ENCODE results near the gene HEMK1.

Gene HEMK1

GRCh38 chr3:50612970-50613846 is 43.9 kb downstream of the HEMK1 start:
- DNase-seq (ENCODE audit: low spot score) (no peak), FAIRE-seq (no peak)

GRCh38 chr3:50615190-50615589 is 45.9 kb downstream of the HEMK1 start:
- FAIRE-seq (no peak), DNase-seq (ENCODE audit: low spot score) (no peak)

DNA sequence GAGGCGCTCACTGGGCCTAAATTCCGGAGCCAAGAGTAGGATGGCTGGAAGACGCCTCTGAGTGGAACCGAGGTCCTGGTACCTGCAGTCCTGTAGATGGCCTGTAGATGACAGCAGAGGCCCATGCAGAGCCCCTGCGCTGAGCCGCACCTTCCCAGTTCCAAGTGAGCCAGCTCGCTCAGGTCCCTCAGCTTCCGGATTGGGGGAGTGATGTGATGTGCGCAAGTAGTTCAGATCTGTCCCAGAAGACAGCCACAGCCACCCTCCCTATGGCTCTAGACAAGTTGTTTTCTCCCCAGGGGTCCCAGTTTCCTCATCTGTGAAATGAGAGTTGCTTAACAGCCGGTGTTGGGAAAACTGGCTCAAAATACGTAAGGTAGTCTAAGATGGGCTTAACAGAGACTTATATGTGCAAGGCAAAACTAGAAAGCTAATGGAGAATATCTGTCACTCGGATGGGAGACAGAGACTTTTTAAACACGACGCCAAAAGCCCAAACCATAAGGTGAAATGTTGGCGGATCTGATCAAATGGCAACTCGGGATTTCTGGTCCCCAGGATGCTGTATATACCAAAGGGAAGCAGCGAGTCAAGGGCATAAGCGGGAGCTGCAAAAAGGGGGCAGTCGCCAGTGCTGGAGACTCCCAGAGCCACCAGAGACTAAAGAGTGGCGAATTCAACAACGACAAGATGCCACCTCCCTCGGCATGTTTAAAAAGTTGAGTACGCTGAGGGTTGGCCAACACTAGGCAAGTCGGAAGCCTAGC is 46.9 kb downstream of the HEMK1 start:
- DNase-seq (ENCODE audit: low spot score) (peak; percentile 92), FAIRE-seq (peak; percentile 44)

DNA sequence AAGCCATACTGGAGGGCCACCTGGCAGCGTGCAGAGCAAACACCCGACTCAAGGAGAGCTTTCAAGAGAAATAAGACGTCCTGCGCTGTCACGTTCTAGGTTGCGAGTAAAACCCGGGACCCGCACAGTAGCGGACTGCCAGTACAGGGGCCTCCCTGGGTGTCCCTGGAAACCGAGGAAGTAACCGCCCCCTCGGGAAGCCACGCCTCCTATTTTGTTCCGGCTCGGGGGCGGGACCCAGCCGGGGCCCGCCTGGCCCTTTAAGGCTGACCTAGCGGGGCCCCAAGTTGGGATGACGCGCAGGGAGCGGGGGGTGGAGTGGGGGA is 47.4 kb downstream of the HEMK1 start:
- DNase-seq (ENCODE audit: low spot score) = peak; percentile 97
- FAIRE-seq = no peak

- no peak for FAIRE-seq
- DNase-seq (ENCODE audit: low spot score) = peak; percentile 42
Measured at GRCh38 chr3:50617096-50617791, 47.9 kb downstream of the HEMK1 start, which contains the start of gene MAPKAPK3. Gene MAPKAPK3, plus strand, starts transcription at chr3:50617151. Its CDS starts 415 bp downstream, at chr3:50617566.

DNA sequence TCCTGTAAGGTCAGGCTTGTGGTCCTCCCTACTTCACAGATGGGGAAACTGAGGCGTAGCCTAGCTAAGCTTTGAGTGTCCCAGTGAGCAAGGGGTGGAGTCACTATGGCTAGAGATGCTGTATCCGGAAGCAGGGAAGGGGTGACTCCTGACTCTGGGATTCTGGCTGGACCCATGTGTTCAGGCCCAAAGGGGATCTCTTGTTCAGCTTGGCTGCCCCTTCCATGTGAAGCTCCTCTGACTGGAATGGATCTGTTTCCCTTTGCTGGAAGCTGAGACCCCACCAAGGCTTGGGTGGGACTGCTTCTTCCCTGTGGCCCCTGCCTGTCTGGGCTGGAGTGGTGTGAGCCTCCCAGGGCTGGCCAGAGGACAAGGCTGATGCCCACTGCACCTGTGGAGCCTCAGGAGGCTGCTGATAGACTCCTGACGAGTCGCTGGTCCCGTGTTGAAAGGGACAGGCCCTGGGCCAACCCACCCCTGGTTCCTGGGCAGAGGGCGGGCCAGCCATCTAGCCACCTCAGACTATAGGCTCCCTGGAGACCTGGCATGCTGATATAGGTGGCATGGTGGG is 48.7 kb downstream of the HEMK1 start:
- FAIRE-seq (no peak), DNase-seq (ENCODE audit: low spot score) (no peak)

DNA sequence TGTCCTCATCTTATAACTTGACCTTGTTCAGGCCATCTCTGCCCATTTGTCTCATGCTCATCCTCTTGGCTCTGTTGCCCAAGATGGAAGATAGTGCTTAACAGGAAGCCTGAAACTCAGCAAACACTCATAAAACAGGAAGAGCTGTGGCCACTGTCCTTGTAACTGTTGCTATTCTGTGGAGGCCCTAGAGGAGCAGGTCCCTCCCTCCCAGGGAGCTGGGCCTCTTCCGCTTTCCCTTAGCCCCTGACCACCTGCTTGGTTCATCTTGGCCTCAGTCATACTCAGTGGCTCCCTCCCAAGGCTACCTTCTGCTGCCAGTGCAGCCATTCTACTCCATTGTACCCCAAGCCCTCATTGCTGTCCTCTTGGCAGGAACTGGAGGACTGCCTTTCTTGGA is 51.1 kb downstream of the HEMK1 start:
- FAIRE-seq = no peak

DNA sequence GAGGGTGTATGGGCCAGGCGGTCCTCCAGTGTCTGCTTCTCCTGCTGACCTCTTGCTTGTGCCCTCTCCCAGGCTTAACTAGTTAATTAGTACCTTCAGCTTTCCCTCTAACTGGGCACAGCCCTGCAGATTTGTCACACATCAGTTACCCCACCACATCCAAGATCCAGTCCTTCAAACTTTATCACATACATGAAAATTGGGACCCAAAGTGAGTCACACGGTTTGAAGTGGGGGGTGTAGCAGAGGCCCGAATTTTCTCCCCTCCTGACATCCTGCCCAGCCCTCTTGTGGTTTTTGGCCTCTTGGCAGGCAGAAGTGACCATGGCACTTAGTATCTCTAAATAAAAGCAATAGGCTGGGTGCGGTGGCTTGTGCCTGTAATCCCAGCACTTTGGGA is 51.5 kb downstream of the HEMK1 start:
- DNase-seq (ENCODE audit: low spot score) (no peak), FAIRE-seq (no peak)

More for the DNA sequence above, 51.1 kb downstream of the HEMK1 start:
- DNase-seq (ENCODE audit: low spot score) = no peak

GRCh38 chr3:50622881-50623280 is 53.6 kb downstream of the HEMK1 start:
- no peak for FAIRE-seq

GRCh38 chr3:50623840-50624474 is 54.6 kb downstream of the HEMK1 start:
- peak; percentile 88 for FAIRE-seq
- no peak for DNase-seq (ENCODE audit: low spot score)

More at GRCh38 chr3:50622881-50623280, 53.6 kb downstream of the HEMK1 start:
- no peak for DNase-seq (ENCODE audit: low spot score)

GRCh38 chr3:50624634-50625033 is 55.3 kb downstream of the HEMK1 start:
- peak; percentile 60 for DNase-seq (ENCODE audit: low spot score)
- peak; percentile 5 for FAIRE-seq

DNA sequence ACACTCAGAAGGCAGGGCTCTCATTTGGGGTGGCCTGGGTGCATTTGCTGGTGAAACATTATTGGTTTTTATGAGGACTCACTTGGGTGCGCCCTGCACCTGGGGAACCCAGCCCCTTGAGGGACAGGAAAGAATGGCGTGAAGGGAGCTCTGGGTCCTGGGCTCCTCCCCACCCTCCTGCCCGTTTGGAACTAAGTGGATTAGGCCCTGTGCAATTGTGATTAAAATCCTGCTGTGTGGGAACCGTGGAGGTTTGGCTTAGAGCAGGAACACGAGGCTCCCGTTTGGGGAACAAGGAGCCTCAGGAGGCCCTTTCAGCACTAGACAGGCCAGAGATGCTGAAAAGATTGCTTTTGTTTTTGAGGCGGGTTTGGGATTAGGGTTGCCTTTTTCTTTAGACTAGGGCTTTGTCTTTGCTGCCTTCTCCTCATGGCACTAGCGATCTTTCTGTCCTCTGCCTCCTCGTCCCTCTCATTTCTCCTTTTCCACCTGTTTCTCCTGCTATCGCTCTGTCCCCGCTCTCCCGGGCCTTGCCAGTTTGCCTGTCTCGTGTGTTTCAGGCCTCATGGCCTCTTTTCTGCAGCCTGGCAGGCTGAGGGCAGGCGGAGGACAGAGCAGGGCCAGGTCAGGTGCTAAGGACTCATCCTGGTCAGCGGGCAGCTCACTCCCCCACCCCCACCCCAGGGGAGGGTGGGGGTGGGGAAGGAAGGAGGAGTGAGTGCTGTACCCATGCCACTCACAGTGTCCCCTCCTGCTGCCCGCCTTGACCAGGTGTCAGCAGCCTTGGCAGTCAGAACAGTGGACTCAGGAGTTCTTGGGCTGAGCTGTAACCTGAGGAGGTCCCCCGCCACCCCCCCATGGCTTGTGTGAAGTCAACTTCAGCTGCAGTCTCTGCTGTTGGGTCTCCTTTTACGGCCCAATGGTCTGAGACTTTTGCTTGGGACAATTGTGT is 56.2 kb downstream of the HEMK1 start:
- DNase-seq (ENCODE audit: low spot score) (no peak), FAIRE-seq (peak; percentile 17)

- FAIRE-seq (no peak), DNase-seq (ENCODE audit: low spot score) (no peak)
Measured at GRCh38 chr3:50626401-50626800, 57.1 kb downstream of the HEMK1 start.

- peak; percentile 81 for DNase-seq (ENCODE audit: low spot score)
- peak; percentile 88 for FAIRE-seq
Measured at GRCh38 chr3:50627407-50628051, 58.2 kb downstream of the HEMK1 start.

GRCh38 chr3:50628601-50629000 is 59.3 kb downstream of the HEMK1 start:
- FAIRE-seq = no peak
- no peak for DNase-seq (ENCODE audit: low spot score)

DNA sequence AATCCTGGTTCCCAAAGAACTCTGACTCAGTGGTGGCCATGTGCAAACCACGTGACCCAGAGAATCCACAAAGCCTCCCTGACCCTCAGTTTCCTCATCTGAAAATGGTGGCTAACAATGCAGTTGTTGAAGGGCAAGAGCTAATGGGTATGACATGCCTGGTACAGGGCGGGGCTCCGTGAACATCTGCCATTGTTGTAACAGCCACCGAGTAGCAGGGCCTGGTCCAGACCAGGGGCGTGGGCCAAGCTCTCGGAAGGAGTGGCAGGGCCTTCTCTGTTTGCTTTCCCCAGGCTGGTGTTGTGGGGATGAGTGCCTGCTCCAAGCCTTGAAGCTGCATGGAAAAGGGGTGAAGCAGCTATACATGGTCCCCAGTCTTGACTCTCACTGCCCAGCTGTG is 61.1 kb downstream of the HEMK1 start:
- DNase-seq (ENCODE audit: low spot score) = no peak
- no peak for FAIRE-seq

DNA sequence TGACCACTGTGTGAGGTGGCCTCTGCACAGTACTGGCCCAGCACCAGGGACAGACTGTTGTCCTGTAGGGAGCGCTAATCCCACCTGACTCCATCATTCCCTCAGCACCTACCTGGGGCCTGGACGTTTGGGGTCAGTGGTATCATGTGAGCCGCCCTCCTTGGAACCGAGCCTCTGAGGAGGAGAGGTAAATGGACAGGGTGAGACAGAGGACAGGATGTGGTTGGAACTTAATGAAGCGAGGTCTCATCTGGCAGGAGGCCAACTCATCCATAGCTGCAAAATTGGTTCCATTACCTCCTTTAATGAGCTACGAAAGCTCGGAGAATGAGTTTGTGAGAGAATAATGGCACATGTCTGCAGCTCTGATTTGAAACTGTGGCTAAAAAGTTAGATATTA is 61.6 kb downstream of the HEMK1 start:
- FAIRE-seq (no peak), DNase-seq (ENCODE audit: low spot score) (no peak)

DNA sequence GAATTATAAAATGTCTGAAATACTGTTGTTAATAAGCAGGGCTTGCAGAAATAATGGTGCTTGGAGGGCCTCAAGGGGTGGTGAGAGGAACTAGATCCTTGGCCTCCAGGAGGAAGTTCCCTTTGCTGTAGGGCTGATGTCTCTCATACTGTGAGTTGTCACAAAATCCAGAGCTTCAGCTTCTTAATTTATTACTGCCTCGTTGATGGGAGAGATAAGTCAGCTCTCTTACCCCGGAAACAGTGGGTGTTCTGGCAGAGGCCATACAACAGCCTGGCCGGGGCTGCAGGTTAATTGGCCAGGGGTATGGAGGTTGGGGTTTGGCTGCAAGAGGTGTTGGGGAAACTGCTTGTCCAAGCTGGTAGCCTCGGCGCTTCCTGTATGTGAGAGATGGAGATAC is 63.1 kb downstream of the HEMK1 start:
- DNase-seq (ENCODE audit: low spot score) (no peak), FAIRE-seq (no peak)

DNA sequence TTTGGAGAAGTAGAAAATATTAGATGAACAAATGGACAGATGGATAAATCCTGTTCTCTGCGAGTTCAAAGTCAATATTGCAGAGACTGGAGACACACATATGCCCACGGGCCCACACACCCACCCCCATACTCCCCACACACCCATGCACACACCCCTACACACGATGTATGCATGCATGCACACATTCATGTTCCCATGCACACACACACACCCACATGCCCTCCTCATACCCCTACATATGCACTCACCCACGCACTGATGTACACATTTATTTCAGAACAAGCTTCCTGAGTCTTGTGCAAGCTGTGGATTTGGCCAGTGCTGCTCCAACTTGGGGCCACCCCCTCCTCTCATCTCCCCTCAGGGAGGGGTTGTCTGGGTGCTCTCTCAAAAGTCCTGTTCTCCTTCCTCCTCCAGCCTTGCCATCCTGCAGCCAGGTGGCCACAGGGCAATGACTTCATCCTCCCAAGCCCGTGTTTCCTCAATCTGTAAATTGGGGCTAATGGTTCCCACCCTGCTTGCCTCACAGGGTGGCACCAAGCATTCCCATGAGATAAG is 64.0 kb downstream of the HEMK1 start:
- FAIRE-seq (no peak), DNase-seq (ENCODE audit: low spot score) (no peak)

All from urothelium cell line (cell line).